ENCODE measurements around the gene DLGAP1. TPM values are rescaled to one million over a fixed set of nuclear protein-coding genes. Genes with fewer than 3 reads are reported as not detected.

Gene DLGAP1
- total and polyA plus RNA-seq, 4 donors, result 0.06 to 1.2 (median 0.17) TPM; not detected in 1

DNA sequence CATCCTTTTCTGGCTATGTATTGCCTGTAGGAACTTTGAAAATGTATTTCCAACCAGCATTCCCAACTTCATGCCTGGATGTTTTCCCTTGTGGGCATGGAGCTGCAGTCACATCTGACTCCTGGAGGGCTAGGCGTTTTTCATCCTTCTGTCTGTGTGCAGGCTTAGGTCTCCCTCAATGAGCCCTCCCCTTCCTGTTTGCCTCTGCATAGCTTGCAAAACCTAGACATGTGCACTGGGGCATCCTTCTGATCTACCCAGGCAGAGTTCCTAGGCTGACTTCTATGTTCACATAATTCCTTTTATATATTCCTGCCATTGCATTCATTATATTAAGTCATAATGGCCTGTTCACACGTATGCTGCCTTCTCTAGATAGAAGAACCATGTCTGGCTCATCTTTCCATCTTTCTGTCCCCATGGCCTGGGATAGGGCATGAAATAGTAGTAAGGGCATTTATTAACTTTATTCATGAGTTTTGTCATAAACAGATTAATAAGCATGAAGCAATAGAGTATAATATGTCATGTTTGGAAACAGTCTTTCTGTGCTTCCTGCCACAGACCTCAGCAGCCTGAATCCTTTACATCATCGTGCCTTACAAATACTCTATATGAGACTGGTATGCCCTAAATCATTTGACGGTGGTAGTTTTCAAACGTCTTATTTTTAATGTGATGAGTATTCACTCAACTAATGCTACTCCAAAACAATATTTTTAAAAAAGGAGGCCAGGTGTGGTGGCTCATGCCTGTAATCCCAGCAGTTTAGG, 809.5 kb downstream of the DLGAP1 start:
- H3K27ac ChIP-seq (ENCODE audit: low read depth in 1 of 2, low read length in 2 of 2), result no peak overlapping the region
- TF ChIP-seq, protein P1, sequence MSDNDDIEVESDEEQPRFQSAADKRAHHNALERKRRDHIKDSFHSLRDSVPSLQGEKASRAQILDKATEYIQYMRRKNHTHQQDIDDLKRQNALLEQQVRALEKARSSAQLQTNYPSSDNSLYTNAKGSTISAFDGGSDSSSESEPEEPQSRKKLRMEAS (IDR thresholded peaks at IDR 0.05), result no peak
- TF ChIP-seq RXRA (IDR thresholded peaks at IDR 0.05) (no peak), GABPA (IDR thresholded peaks at IDR 0.05 in 1 of 2, conservative IDR thresholded peaks at IDR 0.05 in 1 of 2) (no peak)
- TF ChIP-seq, protein P2, sequence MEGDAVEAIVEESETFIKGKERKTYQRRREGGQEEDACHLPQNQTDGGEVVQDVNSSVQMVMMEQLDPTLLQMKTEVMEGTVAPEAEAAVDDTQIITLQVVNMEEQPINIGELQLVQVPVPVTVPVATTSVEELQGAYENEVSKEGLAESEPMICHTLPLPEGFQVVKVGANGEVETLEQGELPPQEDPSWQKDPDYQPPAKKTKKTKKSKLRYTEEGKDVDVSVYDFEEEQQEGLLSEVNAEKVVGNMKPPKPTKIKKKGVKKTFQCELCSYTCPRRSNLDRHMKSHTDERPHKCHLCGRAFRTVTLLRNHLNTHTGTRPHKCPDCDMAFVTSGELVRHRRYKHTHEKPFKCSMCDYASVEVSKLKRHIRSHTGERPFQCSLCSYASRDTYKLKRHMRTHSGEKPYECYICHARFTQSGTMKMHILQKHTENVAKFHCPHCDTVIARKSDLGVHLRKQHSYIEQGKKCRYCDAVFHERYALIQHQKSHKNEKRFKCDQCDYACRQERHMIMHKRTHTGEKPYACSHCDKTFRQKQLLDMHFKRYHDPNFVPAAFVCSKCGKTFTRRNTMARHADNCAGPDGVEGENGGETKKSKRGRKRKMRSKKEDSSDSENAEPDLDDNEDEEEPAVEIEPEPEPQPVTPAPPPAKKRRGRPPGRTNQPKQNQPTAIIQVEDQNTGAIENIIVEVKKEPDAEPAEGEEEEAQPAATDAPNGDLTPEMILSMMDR (IDR thresholded peaks at IDR 0.05; ENCODE audit: low read depth, low read length, missing input control), result no peak
- peaks cover 0 to 4% (median under 1%) of the 10 kb centered on the region in 4 donors for H3K4me1 ChIP-seq (ENCODE audit: control insufficient read depth in 4 of 4, insufficient read depth in 4 of 4, low read length in 3 of 4)
- no peak for DNase-seq (ENCODE audit: low spot score)
- H3K4me3 ChIP-seq (ENCODE audit: low read depth in 1 of 3, low read length in 3 of 3), result no peak overlapping the region
- H3K27me3 ChIP-seq (ENCODE audit: control insufficient read depth in 4 of 4, insufficient read depth in 4 of 4, low read length in 3 of 4), result no peaks in the 10 kb centered on the region
- 89% methylated on average over 5 of the region's 5 CpGs for WGBS
- H3K9ac ChIP-seq (ENCODE audit: low read depth in 1 of 2, low read length in 2 of 2), result no peak overlapping the region
- H3K9me3 ChIP-seq (ENCODE audit: control insufficient read depth in 4 of 4, low read length in 3 of 4), result no peaks in the 10 kb centered on the region
- no peaks in the 10 kb centered on the region for H3K36me3 ChIP-seq (ENCODE audit: control insufficient read depth in 4 of 4, insufficient read depth in 3 of 4, low read depth in 1 of 4, low read length in 3 of 4)

DNA sequence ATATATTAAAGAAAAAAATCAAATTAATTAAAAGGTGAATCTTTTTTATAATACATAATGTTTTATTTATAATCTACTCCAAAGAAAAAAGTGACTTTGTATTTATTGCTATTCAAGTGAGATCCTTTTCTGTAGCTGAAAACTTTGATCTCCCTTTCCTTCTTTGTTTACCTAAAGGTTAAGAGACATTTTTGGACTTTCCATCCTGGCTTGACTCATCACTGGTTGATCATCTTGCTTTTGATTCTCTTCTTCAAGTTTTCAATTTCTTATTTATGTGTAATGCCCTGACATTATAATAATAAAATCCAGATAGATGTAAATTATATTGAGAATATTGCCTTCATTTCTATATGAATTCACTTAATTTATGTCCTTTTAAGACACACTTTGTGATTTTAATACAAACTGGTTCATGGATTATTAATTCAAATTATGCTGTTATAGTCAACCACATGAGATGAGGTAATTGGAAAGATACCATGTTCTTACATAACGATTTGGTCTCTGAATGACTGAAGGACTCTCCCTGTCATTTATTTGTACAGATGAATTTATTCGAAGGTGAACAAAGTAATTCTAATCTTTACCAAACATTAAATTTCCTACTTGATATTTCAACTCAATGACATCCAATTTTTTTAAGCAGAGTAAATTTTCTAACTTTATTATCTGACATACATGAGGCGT, 820.7 kb downstream of the DLGAP1 start:
- H3K4me1 ChIP-seq (ENCODE audit: control insufficient read depth in 4 of 4, insufficient read depth in 4 of 4, low read length in 3 of 4), result no peaks in the 10 kb centered on the region
- 86% methylated on average over 3 of the region's 3 CpGs for WGBS
- H3K9ac ChIP-seq (ENCODE audit: low read depth in 1 of 2, low read length in 2 of 2), result no peak overlapping the region
- H3K9me3 ChIP-seq (ENCODE audit: control insufficient read depth in 4 of 4, low read length in 3 of 4), result no peaks in the 10 kb centered on the region
- H3K27ac ChIP-seq (ENCODE audit: low read depth in 1 of 2, low read length in 2 of 2), result no peak overlapping the region
- H3K4me3 ChIP-seq (ENCODE audit: low read depth in 1 of 3, low read length in 3 of 3), result no peak overlapping the region
- H3K36me3 ChIP-seq (ENCODE audit: control insufficient read depth in 4 of 4, insufficient read depth in 3 of 4, low read depth in 1 of 4, low read length in 3 of 4), result no peaks in the 10 kb centered on the region
- H3K27me3 ChIP-seq (ENCODE audit: control insufficient read depth in 4 of 4, insufficient read depth in 4 of 4, low read length in 3 of 4), result no peaks in the 10 kb centered on the region
- TF ChIP-seq GABPA (IDR thresholded peaks at IDR 0.05 in 1 of 2, conservative IDR thresholded peaks at IDR 0.05 in 1 of 2), result no peak
- TF ChIP-seq, protein P3, sequence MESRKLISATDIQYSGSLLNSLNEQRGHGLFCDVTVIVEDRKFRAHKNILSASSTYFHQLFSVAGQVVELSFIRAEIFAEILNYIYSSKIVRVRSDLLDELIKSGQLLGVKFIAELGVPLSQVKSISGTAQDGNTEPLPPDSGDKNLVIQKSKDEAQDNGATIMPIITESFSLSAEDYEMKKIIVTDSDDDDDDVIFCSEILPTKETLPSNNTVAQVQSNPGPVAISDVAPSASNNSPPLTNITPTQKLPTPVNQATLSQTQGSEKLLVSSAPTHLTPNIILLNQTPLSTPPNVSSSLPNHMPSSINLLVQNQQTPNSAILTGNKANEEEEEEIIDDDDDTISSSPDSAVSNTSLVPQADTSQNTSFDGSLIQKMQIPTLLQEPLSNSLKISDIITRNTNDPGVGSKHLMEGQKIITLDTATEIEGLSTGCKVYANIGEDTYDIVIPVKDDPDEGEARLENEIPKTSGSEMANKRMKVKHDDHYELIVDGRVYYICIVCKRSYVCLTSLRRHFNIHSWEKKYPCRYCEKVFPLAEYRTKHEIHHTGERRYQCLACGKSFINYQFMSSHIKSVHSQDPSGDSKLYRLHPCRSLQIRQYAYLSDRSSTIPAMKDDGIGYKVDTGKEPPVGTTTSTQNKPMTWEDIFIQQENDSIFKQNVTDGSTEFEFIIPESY (IDR thresholded peaks at IDR 0.05), result no peak
- no peak for TF ChIP-seq JUND (IDR thresholded peaks at IDR 0.05)
- no peak for TF ChIP-seq NR2F2 (IDR thresholded peaks at IDR 0.05)
- TF ChIP-seq TAF1 (conservative IDR thresholded peaks at IDR 0.05), result no peak
- no peak for TF ChIP-seq YY1 (IDR thresholded peaks at IDR 0.05)
- TF ChIP-seq, protein P2 (IDR thresholded peaks at IDR 0.05; ENCODE audit: low read depth, low read length, missing input control), result no peak
- no peak for TF ChIP-seq HNF4G (IDR thresholded peaks at IDR 0.05)
- TF ChIP-seq, protein P4, sequence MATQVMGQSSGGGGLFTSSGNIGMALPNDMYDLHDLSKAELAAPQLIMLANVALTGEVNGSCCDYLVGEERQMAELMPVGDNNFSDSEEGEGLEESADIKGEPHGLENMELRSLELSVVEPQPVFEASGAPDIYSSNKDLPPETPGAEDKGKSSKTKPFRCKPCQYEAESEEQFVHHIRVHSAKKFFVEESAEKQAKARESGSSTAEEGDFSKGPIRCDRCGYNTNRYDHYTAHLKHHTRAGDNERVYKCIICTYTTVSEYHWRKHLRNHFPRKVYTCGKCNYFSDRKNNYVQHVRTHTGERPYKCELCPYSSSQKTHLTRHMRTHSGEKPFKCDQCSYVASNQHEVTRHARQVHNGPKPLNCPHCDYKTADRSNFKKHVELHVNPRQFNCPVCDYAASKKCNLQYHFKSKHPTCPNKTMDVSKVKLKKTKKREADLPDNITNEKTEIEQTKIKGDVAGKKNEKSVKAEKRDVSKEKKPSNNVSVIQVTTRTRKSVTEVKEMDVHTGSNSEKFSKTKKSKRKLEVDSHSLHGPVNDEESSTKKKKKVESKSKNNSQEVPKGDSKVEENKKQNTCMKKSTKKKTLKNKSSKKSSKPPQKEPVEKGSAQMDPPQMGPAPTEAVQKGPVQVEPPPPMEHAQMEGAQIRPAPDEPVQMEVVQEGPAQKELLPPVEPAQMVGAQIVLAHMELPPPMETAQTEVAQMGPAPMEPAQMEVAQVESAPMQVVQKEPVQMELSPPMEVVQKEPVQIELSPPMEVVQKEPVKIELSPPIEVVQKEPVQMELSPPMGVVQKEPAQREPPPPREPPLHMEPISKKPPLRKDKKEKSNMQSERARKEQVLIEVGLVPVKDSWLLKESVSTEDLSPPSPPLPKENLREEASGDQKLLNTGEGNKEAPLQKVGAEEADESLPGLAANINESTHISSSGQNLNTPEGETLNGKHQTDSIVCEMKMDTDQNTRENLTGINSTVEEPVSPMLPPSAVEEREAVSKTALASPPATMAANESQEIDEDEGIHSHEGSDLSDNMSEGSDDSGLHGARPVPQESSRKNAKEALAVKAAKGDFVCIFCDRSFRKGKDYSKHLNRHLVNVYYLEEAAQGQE (IDR thresholded peaks at IDR 0.05), result no peak
- TF ChIP-seq RAD21 (IDR thresholded peaks at IDR 0.05), result no peak
- no peak for TF ChIP-seq HNF4A (conservative IDR thresholded peaks at IDR 0.05)
- no peak for TF ChIP-seq SP1 (IDR thresholded peaks at IDR 0.05)
- DNase-seq (ENCODE audit: low spot score), result no peak

All from liver (tissue), 9 donors.